NCI-H2029 treated with DMSO at 0.1 percent for 48 hours (cell line): ENCODE data around the gene KIF20B.
"Not testable (repeated sequence)": the region's sequence is repeated elsewhere in the genome, so short reads cannot be mapped to it uniquely, and the experiment has no call there.

ENCODE experiments used
- DNase-seq: peaks from one replicate; lab custom pipeline; 2025; lab: John Stamatoyannopoulos, UW

KIF20B gene

DNA sequence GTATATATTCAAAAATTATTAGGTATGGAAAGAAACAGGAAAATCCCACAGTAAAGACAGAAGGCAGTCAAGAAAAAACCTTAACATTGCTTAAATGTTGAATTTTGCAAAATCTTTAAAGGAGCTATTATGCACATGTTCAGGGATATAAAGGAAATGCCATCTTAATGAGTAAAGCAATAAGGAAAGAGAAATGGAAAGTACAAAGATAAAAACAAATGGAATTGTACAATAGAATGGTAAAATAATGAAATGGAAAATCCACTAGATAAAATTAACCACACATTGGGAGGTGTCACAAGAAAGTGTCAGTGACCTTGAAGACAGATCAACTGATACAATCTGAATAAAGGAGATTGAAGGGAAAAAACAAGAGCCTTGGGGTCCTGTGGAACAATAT is 82.0 kb downstream of the KIF20B start:
- DNase-seq, result no peak

DNA sequence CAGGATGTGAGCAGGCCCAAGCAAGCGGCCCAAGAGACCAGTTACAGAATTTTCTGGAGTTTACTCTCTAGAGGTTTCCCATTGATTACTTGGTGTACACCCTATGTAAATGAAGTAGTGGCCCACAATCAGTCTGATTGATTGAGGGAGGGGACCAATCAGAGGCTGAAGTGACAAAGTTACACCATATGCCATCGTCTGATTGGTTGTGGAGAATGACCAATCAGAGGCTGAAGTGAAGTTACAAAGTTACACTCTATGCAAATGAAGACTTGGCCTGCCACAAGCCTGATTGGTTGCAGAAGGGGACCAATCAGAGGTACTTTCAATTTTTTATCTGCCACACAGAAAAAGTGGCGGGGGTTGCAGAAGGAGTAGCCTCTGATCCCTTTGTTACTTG is 83.7 kb downstream of the KIF20B start:
- no peak for DNase-seq

DNA sequence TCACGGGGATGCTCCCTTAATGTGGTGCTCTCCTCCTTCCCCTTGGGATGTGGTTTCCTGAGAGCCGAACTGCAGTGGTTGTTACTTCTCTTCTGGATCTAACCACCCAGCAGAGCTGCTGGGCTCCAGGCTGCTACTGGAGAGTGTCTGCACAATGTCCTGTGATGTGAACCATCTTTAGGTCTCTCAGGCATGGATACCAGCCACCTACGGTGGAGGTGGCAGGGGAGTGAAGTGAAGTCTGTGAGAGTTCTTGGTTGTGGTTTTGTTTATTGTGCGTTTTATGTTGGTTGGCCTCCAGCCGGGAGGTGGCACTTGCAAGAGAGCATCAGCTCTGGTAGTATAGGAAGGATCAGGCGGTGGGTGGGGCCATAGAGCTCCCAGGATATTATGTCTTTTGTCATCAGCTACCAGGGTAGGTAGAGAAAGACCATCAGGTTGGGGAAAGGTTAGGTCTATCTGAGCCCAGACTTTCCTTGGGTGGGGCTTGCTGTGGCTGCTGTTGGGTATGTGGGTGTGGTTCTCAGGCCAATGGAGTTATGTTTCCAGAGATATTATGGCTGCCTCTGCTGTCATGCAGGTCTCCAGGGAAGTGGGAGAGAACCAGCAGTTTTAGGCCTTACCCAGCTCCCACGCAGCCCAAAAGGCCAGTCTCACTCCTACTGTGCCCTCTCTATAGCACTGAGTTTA is 87.9 kb downstream of the KIF20B start:
- no peak for DNase-seq

DNA sequence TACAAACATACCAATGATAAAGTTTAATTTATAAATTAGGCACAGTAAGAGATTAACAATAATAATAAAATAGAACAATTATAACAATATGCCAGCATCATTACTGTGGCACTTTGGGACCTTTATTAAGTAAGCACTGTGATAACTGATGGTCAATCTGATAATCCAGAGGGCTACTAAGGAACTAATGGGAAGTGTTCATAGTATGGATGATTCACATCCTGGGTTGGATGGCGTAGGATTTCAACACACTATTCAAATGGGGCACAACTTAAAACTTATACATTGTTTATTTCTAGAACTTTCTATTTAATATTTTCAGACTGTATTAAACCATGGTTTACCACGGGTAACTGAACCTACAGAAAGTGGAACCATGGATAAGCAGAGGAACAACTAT is 90.8 kb downstream of the KIF20B start:
- DNase-seq, result no peak

DNA sequence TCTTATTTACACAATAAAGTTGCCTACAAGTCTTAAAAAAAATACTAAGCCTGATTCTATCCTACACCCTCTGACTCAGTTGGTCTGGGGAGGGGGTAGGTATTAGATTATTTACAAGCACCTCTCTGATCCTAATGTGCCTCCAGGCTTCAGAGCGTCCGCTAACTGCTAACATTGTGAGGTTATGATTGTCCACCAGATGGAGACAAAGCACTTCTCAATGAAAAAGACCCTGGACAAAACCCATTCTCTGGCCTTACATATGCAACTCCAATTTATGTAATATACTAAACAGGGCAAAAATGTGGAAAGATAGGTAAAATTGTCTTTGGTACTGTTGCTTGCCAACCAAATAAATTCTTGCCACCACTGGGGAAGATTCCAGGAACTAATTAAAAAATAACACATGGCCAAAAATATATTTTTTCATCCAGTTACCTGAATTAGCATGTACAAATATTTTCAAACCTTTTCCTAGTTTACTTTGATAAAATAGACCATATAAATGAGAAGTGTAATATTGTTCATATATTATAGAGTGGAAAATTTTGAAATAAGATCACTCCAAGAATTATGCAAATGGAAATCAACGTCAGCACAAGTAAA is 92.4 kb downstream of the KIF20B start:
- DNase-seq, result peak; percentile 11

DNA sequence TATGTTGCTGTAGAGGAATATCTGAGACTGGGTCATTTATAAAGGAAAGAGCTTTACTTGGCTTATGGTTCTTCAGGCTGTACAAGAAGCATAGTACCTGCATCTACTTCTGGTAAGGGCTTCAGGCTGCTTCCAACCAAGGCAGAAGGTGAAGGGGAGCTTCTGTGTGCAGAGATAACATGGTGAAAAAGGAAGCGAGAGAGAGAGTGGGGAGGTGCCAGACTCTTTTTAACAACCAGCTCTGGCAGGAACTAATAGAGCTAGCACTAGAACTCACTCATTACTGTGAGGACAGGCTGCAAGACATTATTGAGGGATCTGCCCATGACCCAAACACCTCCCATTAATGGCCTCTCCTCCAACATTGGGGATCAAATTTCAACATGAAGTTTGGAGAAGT is 94.5 kb downstream of the KIF20B start:
- no peak for DNase-seq

GRCh38 chr10:89798092-89798491 is 96.7 kb downstream of the KIF20B start:
- DNase-seq, result no peak

DNA sequence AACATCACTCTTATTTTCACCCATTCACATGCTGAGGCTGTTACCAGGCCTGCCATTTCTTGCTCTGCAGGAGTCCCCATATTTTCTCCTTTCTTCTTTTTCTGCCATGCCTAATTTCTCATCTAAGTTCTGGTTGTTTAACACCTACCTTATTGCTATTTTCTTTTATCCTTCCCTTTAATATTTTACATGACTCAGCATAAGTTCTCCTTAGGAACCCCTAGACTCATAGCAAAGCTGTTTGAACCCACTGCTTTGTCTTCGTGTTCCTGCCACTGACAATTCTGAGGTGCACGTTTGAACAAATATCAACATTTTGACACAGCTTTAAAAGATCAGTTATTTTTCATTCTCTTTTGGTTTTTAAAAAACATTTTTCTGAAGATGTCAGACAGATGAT is 98.2 kb downstream of the KIF20B start:
- DNase-seq, result no peak

DNA sequence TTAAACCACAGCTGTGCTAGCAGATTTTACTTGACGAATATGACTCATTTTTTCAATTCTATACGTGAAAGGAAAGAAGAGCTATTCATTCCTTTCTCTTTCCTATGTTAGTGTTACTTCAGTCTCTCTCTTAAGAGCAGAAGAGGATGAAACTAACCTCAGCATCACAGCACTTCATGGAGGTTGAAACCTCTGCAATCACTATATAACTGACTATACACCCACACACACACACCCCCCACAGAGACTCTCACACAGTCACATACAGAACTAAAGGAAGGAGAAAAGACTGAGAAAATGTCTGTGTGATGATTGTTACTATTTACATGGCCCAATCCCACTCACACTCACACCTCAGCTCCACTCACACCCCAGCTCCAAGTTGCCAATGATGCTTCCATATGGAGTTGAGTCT is 104.2 kb downstream of the KIF20B start:
- no peak for DNase-seq

DNA sequence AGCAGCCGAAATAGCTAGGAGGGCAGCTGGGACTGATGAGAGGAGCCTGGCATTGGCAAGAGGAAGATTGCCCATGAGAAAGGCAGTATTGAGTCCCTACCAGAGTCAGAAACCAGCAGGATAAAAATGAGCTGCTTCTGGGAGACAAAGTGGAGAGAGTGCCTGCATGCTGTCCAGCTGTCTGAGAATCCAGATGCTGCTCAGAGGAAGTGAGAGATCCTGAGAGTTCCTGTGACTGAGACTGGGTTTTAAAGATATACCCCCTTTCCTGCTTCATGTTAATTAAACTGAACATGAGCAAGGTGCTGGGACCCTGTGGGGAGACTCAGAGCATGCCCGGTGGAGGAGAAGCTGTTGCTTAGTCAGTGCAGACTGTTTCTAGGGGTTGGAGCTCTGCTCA is 107.5 kb downstream of the KIF20B start:
- no peak for DNase-seq

DNA sequence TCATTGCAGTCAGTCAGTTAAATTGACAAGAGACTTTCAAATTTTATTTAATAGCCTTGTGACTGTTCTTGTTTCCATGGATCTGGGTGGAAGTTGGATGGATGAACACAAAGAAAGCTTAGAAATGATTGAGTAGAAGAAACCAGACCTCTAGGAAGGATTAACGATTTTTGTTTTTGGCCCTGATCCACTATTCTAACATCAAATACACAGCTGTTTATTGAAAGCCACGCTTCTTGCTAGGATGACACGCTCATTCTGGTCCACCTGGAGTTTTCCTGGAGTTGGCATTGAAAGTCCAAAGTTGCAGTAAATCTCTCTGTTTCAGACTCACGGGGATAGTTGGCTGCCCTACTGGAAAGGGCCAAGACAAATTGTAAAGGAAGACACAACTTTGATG is 108.4 kb downstream of the KIF20B start:
- DNase-seq, result no peak

DNA sequence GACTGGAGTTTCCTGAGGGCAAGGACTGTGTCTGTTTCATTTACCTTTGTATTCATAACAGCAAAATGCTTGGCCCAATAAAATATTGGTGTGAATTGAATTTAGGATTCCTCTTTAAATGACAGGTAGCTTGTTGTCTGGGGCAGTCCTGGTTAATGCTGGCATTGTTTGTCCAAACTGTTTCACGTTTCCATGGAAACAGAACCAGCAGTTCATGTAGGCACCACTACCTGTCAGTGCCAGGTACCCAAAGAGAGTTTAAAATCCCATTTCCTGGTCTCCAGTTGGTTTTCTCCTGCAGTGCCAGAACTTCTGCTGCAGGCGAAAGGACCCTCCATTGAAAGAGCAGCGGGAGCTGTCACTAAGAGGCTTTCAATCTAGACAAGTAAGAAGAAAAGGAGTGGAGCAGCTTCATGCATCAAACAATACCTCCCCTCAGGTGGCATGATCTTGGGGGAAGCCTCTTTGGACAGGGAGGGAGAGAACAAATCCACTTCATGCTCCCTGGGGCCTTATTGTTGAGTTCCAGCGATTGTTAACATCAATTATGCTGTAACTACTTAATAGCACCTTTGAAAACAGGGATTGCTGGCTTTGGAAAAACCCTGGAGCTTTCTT is 109.6 kb downstream of the KIF20B start:
- no peak for DNase-seq

DNA sequence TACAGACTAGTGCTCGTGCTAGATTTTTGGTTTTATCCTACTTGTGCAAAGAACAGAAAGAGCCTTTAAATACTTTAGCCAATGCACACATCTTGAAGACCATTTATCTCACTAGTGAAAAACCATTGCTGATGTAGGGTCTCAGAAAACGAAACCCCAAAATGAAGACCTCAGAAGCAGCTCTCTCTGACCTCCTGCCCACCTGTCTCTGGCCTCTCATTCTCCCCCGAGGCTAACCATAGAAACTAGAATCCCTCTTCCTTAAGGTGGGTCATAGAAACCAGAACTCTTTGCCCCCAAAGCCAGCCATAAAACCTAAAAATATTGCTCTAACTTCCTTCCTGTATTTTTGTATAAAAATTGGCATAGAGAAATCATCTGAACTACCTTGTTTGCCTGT is 112.2 kb downstream of the KIF20B start:
- no peak for DNase-seq

- DNase-seq, result no peak
These were observed 112.9 kb downstream of the KIF20B start for GRCh38 chr10:89814278-89814677.

DNA sequence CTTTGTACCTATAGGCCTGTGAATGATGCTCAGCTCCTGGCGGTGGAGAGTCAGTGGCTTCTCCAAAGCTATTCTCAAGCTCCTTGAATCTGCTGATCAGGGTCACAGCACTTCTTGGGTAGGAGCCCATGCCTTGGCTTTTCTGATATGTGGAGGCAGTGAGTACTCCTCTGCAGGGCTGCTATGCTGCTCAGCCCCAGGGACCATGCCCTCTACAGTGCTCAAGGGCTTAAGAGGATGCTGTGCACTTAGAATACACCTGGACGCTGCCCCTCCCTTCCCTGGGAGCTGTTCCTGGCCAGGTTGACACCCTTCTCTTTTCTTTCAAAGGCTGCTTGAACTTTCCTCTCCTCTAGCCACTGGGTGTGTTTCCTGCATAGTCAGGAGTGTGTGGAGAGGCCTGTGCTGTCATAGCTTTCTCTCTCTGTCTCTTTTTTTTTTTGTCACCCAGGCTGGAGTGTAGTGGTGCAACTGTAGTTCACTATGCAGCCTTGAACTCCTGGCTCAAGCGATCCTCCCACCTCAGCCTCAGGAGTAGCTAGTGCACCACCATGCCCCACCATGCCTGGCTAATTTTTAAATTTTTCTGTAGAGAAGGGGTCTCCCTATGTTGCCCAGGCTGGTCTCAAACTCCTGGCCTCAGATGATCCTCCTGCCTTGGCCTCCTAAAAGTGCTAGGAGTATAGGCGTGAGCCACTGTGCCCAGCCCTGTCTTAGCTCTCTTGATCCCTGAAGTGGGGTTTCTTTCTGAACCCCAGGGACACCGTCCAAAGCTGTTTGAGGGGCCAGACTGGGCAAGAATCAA is 113.9 kb downstream of the KIF20B start:
- DNase-seq, result no peak

GRCh38 chr10:89819008-89819407 is 117.6 kb downstream of the KIF20B start:
- not testable (repeated sequence) for DNase-seq
